GM12878 (cell line): ENCODE measurements around the gene ACOT4. TPM values are rescaled to one million over a fixed set of nuclear protein-coding genes. Genes with fewer than 3 reads are reported as not detected.

ENCODE experiments used
- ATAC-seq: fragments of 200-7000 bp; cut with Tn5 transposase; 3 replicates; pipeline ENCODE4 v1.9.1; 2020; ENCODE audit warnings: mild to moderate bottlenecking, moderate library complexity
- BruUV-seq: library from RNA; stranded (reverse); fragments of 400-500 nt; replicated peaks from 2 replicates; lab custom pipeline; 2021; lab: Mats Ljungman, UMichigan
- CTCF ChIA-PET: fragments of 300-600 bp; sonication (Branson Sonifier 250); formaldehyde crosslinking; extraction: SDS; loops from one replicate; lab custom pipeline; 2021; ENCODE audit warnings: inconsistent platforms; lab: Yijun Ruan, JAX
- POLR2A ChIA-PET: fragments of 350-600 bp; formaldehyde crosslinking; extraction: SDS; loops from one replicate; lab custom pipeline; 2021; ENCODE audit warnings: inconsistent platforms; lab: Charles Lee
- RAD21 ChIA-PET: fragments of 300-600 bp; sonication (Branson Sonifier 250); formaldehyde crosslinking; loops from one replicate; lab custom pipeline; 2023; ENCODE audit warnings: antibody characterized with exemption; ENCODE audit not compliant: unreplicated experiment; lab: Charles Lee
- SMC1A ChIA-PET: fragments of 300-600 bp; sonication (Branson Sonifier 250); formaldehyde crosslinking; loops from one replicate; lab custom pipeline; 2023; ENCODE audit not compliant: unreplicated experiment, uncharacterized antibody; lab: Charles Lee
- DNase-seq: peaks from one replicate; pipeline ENCODE4 v3.0.0-alpha.2; 2011; ENCODE audit warnings: low read depth, low spot score
- FAIRE-seq: peaks from 3 replicates; lab custom pipeline; 2011; peaks lifted over from hg19 to GRCh38; lab: Jason Lieb, UNC
- H2AFZ ChIP-seq: 2 replicates; pipeline ENCODE4 v1.6.0; 2011; ENCODE audit warnings: low read depth, low read length, control low read depth; ENCODE audit not compliant: control insufficient read depth
- H3K27ac ChIP-seq: 2 replicates; pipeline ENCODE4 v1.5.1; 2011; ENCODE audit warnings: control low read depth; ENCODE audit not compliant: control insufficient read depth, insufficient read depth
- H3K27me3 ChIP-seq, 2 experiments: replicated peaks in 1 of 2; 2 replicates each; pipeline versions ENCODE4 v1.6.0 to v1.6.1; 2011; ENCODE audit warnings: low read length in 1 of 2; ENCODE audit not compliant: control insufficient read depth in 2 of 2, insufficient read depth in 2 of 2
- H3K36me3 ChIP-seq, 2 experiments: 2 replicates each; pipeline ENCODE4 v1.5.1; 2011; ENCODE audit warnings: low read length in 1 of 2; ENCODE audit not compliant: control insufficient read depth in 2 of 2, insufficient read depth in 2 of 2
- H3K4me1 ChIP-seq: 2 replicates; pipeline ENCODE4 v1.6.1; 2011; ENCODE audit warnings: mild to moderate bottlenecking, low read length, moderate library complexity, mixed read lengths; ENCODE audit not compliant: control insufficient read depth, insufficient read depth
- H3K4me2 ChIP-seq: 2 replicates; pipeline ENCODE4 v1.6.0; 2011; ENCODE audit warnings: control low read depth; ENCODE audit not compliant: control insufficient read depth, insufficient read depth
- H3K4me3 ChIP-seq: fragments of 200-600 bp; sonication (generic); 2 replicates; pipeline ENCODE4 v1.5.1; 2016
- H3K79me2 ChIP-seq: 2 replicates; pipeline ENCODE4 v1.6.0; 2011; ENCODE audit warnings: low read length; ENCODE audit not compliant: control insufficient read depth, insufficient read depth
- H3K9ac ChIP-seq: 2 replicates; pipeline ENCODE4 v1.8.0; 2011; ENCODE audit warnings: low read length, control low read depth, mixed read lengths; ENCODE audit not compliant: control insufficient read depth, insufficient read depth
- H3K9me3 ChIP-seq: replicated peaks from 3 replicates; pipeline ENCODE4 v1.5.1; 2011; ENCODE audit warnings: mild to moderate bottlenecking, low read length; ENCODE audit not compliant: control insufficient read depth, insufficient read depth
- H4K20me1 ChIP-seq: 2 replicates; pipeline ENCODE4 v1.6.0; 2011; ENCODE audit not compliant: control insufficient read depth, insufficient read depth
- ATF7 ChIP-seq: fragments of 450-650 bp; IDR thresholded peaks from 2 replicates; pipeline ENCODE4 v1.6.1; 2016; ENCODE audit warnings: low read depth, mild to moderate bottlenecking
- GABPA ChIP-seq: IDR thresholded peaks from 2 replicates; pipeline ENCODE4 v1.6.1; 2014; ENCODE audit warnings: antibody characterized with exemption, low read depth, mild to moderate bottlenecking, inconsistent platforms
- IRF5 ChIP-seq: fragments of 450-650 bp; IDR thresholded peaks from 2 replicates; pipeline ENCODE4 v1.6.1; 2017; ENCODE audit warnings: borderline replicate concordance
- KLF5 ChIP-seq: fragments of 450-650 bp; IDR thresholded peaks from 2 replicates; pipeline ENCODE4 v1.6.1; 2014; ENCODE audit warnings: mild to moderate bottlenecking; ENCODE audit not compliant: partially characterized antibody
- NR2F1 ChIP-seq: fragments of 450-650 bp; conservative IDR thresholded peaks from 2 replicates; pipeline ENCODE4 v1.6.1; 2017; ENCODE audit warnings: mild to moderate bottlenecking
- PKNOX1 ChIP-seq: fragments of 450-650 bp; IDR thresholded peaks from 2 replicates; pipeline ENCODE4 v1.6.1; 2016; ENCODE audit warnings: mild to moderate bottlenecking
- POLR2A ChIP-seq: IDR thresholded peaks from 2 replicates; pipeline ENCODE4 v1.6.1; 2011; ENCODE audit warnings: low read depth, mild to moderate bottlenecking, low read length
- SMC3 ChIP-seq: IDR thresholded peaks from 2 replicates; pipeline ENCODE4 v1.6.1; 2011; ENCODE audit warnings: low read length, improper control_type of control experiment, borderline replicate concordance
- SP1 ChIP-seq: IDR thresholded peaks from one replicate; pipeline ENCODE4 v1.6.1; 2011; ENCODE audit warnings: low read depth, low read length
- STAT3 ChIP-seq: IDR thresholded peaks from 2 replicates; pipeline ENCODE4 v1.6.1; 2011; ENCODE audit warnings: low read depth, low read length, improper control_type of control experiment
- SUPT20H ChIP-seq: IDR thresholded peaks from 2 replicates; pipeline ENCODE4 v1.6.1; 2011; ENCODE audit warnings: low read depth, mild to moderate bottlenecking, low read length, moderate library complexity, borderline replicate concordance; ENCODE audit not compliant: control insufficient read depth
- TARDBP ChIP-seq: IDR thresholded peaks from 2 replicates; pipeline ENCODE4 v1.6.1; 2016; ENCODE audit warnings: borderline replicate concordance
- ZBTB40 ChIP-seq: fragments of 450-650 bp; IDR thresholded peaks from 2 replicates; pipeline ENCODE4 v1.6.1; 2016; ENCODE audit warnings: mild to moderate bottlenecking, moderate library complexity, borderline replicate concordance
- ZNF217 ChIP-seq: fragments of 450-650 bp; IDR thresholded peaks from 2 replicates; pipeline ENCODE4 v1.6.1; 2017; ENCODE audit warnings: antibody characterized with exemption, mild to moderate bottlenecking
- ZNF274 ChIP-seq: IDR thresholded peaks from one replicate; pipeline ENCODE4 v1.8.0; 2011; ENCODE audit not compliant: insufficient read length, insufficient read depth
- WGBS: methylation state at CpG from one replicate; pipeline ENCODE4 v1.1.6; 2016; ENCODE audit warnings: low lambda C conversion rate; ENCODE audit not compliant: insufficient replicate concordance, insufficient coverage; ENCODE audit errors: missing lambda C conversion rate; 5-methylcytosine and 5-hydroxymethylcytosine counted together
- in situ Hi-C: fragments of 300-500 bp; cut with MboI; formaldehyde crosslinking; loops from 9 replicates; pipeline ENCODE4 v1.14.3; 2018; ENCODE audit warnings: mixed read lengths
- intact Hi-C: fragments of 100-400 bp; cut with micrococcal nuclease; formaldehyde crosslinking; loops from one replicate; pipeline ENCODE4 v1.14.2; 2022; ENCODE audit not compliant: unreplicated experiment
- polyA plus RNA-seq, 11 experiments: library from polyadenylated mRNA; depleted of rRNA in 4 of 11; unstranded in 6 of 11; stranded (reverse) in 5 of 11; fragments of >200 nt; fragmentation: Nextera tagmentation in 4 of 11; fragmentation: Illumina TruSeq in 1 of 11; extraction: Ambion mirVana in 4 of 11; extraction: Trizol in 1 of 11; gene quantifications; 1 replicate in 1 of 11; 2 replicates in 10 of 11; pipeline versions ENCODE4 v1.2.1 to v1.2.3, GENCODE V29; 2011 to 2016; ENCODE audit warnings: inconsistent platforms in 2 of 11, missing spikeins in 2 of 11, low read depth in 1 of 11
- total RNA-seq, 4 experiments: library from RNA; depleted of rRNA in 3 of 4; stranded (reverse); fragments of >200 nt in 3 of 4; fragmentation: Illumina TruSeq in 1 of 4; extraction: Trizol in 1 of 4; gene quantifications; 2 replicates each; pipeline versions ENCODE4 v1.2.1 to v1.2.3, GENCODE V29; 2013 to 2021

Gene ACOT4
- total and polyA plus RNA-seq, 10 of the 15 experiments (the other 5 are each of a cell fraction or from before 2014, with no cell fraction given): 0.68 to 3.8 (median 2.0) TPM

GRCh38 chr14:73633116-73634010 is 41.7 kb downstream of the ACOT4 start:
- RAD21 ChIA-PET: interaction anchor here (0.6 to 4.6 kb wide), 29 partner anchors 9 to 466 kb away, joined by 3 to 68 read pairs (median 3); partner anchors contain the start of gene ACOT2
- SMC1A ChIA-PET: interaction anchor here (0.5 to 3.5 kb wide), 22 partner anchors 11 to 551 kb away, joined by 3 to 54 read pairs (median 4); partner anchors contain the start of genes ACOT2, DNAL1 and PTGR2
- H3K4me1 ChIP-seq: peaks cover 8% of the 10 kb centered on the region
- intact Hi-C loops (loop anchor here (1.0 to 10.0 kb wide), 4 partner anchors 79 to 401 kb away; partner anchors contain the start of gene PNMA1), in situ Hi-C loops (loop anchor here (5.0 kb wide), 1 partner anchor 126 kb away; no protein-coding TSS in a partner anchor)
- peaks cover 0 to 3% of the 10 kb centered on the region in 2 experiments; a peak in 1 of 4 replicates for H3K27me3 ChIP-seq
- peak; percentile 94 for ATAC-seq
- no peak overlapping the region for H3K27ac ChIP-seq
- peak; percentile 52 for FAIRE-seq
- no peaks in the 10 kb centered on the region for H4K20me1 ChIP-seq
- WGBS: 6% methylated on average over 44 of the region's 44 CpGs
- POLR2A ChIA-PET: no interaction called here
- H3K9me3 ChIP-seq: no peaks in the 10 kb centered on the region
- peak overlapping the region; percentile 63 for H3K9ac ChIP-seq
- no peaks in the 10 kb centered on the region for H3K79me2 ChIP-seq
- CTCF ChIA-PET: interaction anchor here (0.7 to 13.1 kb wide), 31 partner anchors 8 to 1120 kb away, joined by 3 to 220 read pairs (median 4); partner anchors contain the start of genes ACOT2 and DNAL1
- H3K36me3 ChIP-seq: no peaks in the 10 kb centered on the region
- BruUV-seq: no TSS peak
- peak overlapping the region; percentile 97 for H2AFZ ChIP-seq
- H3K4me3 ChIP-seq: peak overlapping the region; percentile 65
- H3K4me2 ChIP-seq: peak overlapping the region; percentile 99
- peak; percentile 48 for DNase-seq
- TF ChIP-seq ATF7: no peak
- no peak for TF ChIP-seq ZNF274
- TF ChIP-seq SUPT20H: no peak
- TF ChIP-seq SP1: no peak
- TF ChIP-seq TARDBP: no peak
- peak; percentile 89 for TF ChIP-seq SMC3
- TF ChIP-seq PKNOX1: peak; percentile 4; the same call in 1 of the 2 replicates
- TF ChIP-seq KLF5: no peak
- TF ChIP-seq ZBTB40: peak; percentile 47; the same call in 1 of the 2 replicates
- no peak for TF ChIP-seq ZNF217
- TF ChIP-seq STAT3: no peak
- no peak for TF ChIP-seq GABPA
- TF ChIP-seq IRF5: no peak
- TF ChIP-seq NR2F1: peak; percentile 87
- no peak for TF ChIP-seq POLR2A
